Vagina (tissue), 2 donors: Measurements from ENCODE around the gene EPAS1.
A peak's percentile ranks its signal among the peaks of the same experiment; 100 is the strongest.

Source experiments
- CTCF ChIP-seq, 3 experiments: fragments of 450-650 bp in 2 of 3; fragments of 200-600 bp in 1 of 3; sonication (generic) in 1 of 3; IDR thresholded peaks; one replicate each; pipeline ENCODE4 v1.5.1; 2017 to 2019; ENCODE audit warnings: antibody characterized with exemption in 3 of 3, mild to moderate bottlenecking in 2 of 3, moderate library complexity in 2 of 3
- POLR2AphosphoS5 ChIP-seq, 2 donors: sonication (generic); formaldehyde crosslinking; IDR thresholded peaks; one replicate each; pipeline ENCODE4 v1.9.0; 2017; ENCODE audit warnings: antibody characterized with exemption in 2 of 2, mild to moderate bottlenecking in 2 of 2, low read depth in 1 of 2; ENCODE audit not compliant: insufficient read depth in 1 of 2

- TF ChIP-seq POLR2AphosphoS5 (IDR thresholded peaks at IDR 0.05; ENCODE audit: insufficient read depth in 1 of 2, low read depth in 1 of 2) (peak; percentile 15 to 63), CTCF (IDR thresholded peaks at IDR 0.05) (no peak)
Observed at GRCh38 chr2:46275995-46276394, 21.2 kb upstream of the EPAS1 start.
